AG04449 (cell line): ENCODE results near the gene ZMIZ1.
"Not testable (repeated sequence)": the region's sequence is repeated elsewhere in the genome, so short reads cannot be mapped to it uniquely, and the experiment has no call there.

Source experiments
- CTCF ChIA-PET: fragments of 350-600 bp; formaldehyde crosslinking; extraction: SDS; loops from one replicate; lab custom pipeline; 2021; ENCODE audit warnings: antibody characterized with exemption; lab: Yijun Ruan, JAX
- POLR2A ChIA-PET: fragments of 400-600, 350-600 bp; formaldehyde crosslinking; extraction: SDS; loops from one replicate; lab custom pipeline; 2020; ENCODE audit warnings: antibody characterized with exemption, inconsistent platforms; lab: Yijun Ruan, JAX
- DNase-seq: peaks from one replicate; pipeline ENCODE4 v3.0.0-alpha.2; 2010; ENCODE audit warnings: low read depth, low spot score
- H3K4me3 ChIP-seq: 2 replicates; pipeline ENCODE4 v1.5.1; 2011; ENCODE audit warnings: low read depth, mild to moderate bottlenecking, control low read depth, low read length
- CTCF ChIP-seq: IDR thresholded peaks from one replicate; pipeline ENCODE4 v1.5.1; 2011; ENCODE audit warnings: mild to moderate bottlenecking, moderate library complexity, low read length, control low read depth, inconsistent platforms; ENCODE audit not compliant: insufficient read depth; ENCODE audit errors: missing control alignments

Gene ZMIZ1

GRCh38 chr10:79328147-79328701 lies 259.5 kb downstream of the ZMIZ1 start:
- ChIA-PET POLR2A (no interaction called here), CTCF (interaction anchor here (0.9 kb wide), 1 partner anchor 47 kb away, joined by 3 read pairs; no protein-coding TSS in a partner anchor)
- DNase-seq = no peak
- no peak for TF ChIP-seq CTCF
- no peak overlapping the region for H3K4me3 ChIP-seq

- DNase-seq = no peak
- TF ChIP-seq CTCF = no peak
- ChIA-PET POLR2A (no interaction called here), CTCF (interaction anchor here (0.9 kb wide), 1 partner anchor 46 kb away, joined by 3 read pairs; no protein-coding TSS in a partner anchor)
- H3K4me3 ChIP-seq = no peak overlapping the region
Measured at GRCh38 chr10:79328737-79329504, 260.2 kb downstream of the ZMIZ1 start.

- ChIA-PET POLR2A (no interaction called here), CTCF (no interaction called here)
- no peak overlapping the region for H3K4me3 ChIP-seq
- no peak for TF ChIP-seq CTCF
- no peak for DNase-seq
Measured at GRCh38 chr10:79329529-79329928, 260.8 kb downstream of the ZMIZ1 start.

- ChIA-PET CTCF (interaction anchor here (2.1 kb wide), 1 partner anchor 15 kb away, joined by 6 read pairs; no protein-coding TSS in a partner anchor), POLR2A (no interaction called here)
Measured at GRCh38 chr10:79331226-79331625, 262.5 kb downstream of the ZMIZ1 start.

GRCh38 chr10:79331709-79332108 lies 262.9 kb downstream of the ZMIZ1 start:
- no peak overlapping the region for H3K4me3 ChIP-seq
- ChIA-PET CTCF (interaction anchor here (2.1 kb wide), 1 partner anchor 15 kb away, joined by 6 read pairs; no protein-coding TSS in a partner anchor), POLR2A (no interaction called here)
- DNase-seq = peak; percentile 92
- no peak for TF ChIP-seq CTCF

More at GRCh38 chr10:79331226-79331625, 262.5 kb downstream of the ZMIZ1 start:
- no peak overlapping the region for H3K4me3 ChIP-seq
- no peak for DNase-seq
- TF ChIP-seq CTCF = no peak

- ChIA-PET POLR2A (interaction anchor here (1.1 to 2.6 kb wide), 2 partner anchors 13 to 15 kb away, joined by 4 to 12 read pairs; no protein-coding TSS in a partner anchor), CTCF (interaction anchor here (6.8 kb wide), 1 partner anchor 14 kb away, joined by 111 read pairs; the partner anchor contains the start of gene PPIF)
- not testable (repeated sequence) for H3K4me3 ChIP-seq, DNase-seq
Measured at GRCh38 chr10:79332610-79333315, 264.0 kb downstream of the ZMIZ1 start.
